ENCODE data around the gene ZNF518B.
A peak's percentile ranks its signal among the peaks of the same experiment; 100 is the strongest.
"Not testable (repeated sequence)": the region's sequence is repeated elsewhere in the genome, so short reads cannot be mapped to it uniquely, and the experiment has no call there.

Gene ZNF518B

GRCh38 chr4:10456595-10457254 is 501 bp downstream of the ZNF518B start:
- peak; percentile 72 for DNase-seq

GRCh38 chr4:10456260-10456594 is 999 bp downstream of the ZNF518B start:
- no peak for DNase-seq

GRCh38 chr4:10455133-10455532 is 2.1 kb downstream of the ZNF518B start:
- no peak for DNase-seq

GRCh38 chr4:10454726-10455125 is 2.5 kb downstream of the ZNF518B start:
- no peak for DNase-seq

- DNase-seq: no peak
Observed at GRCh38 chr4:10454121-10454520, 3.1 kb downstream of the ZNF518B start.

GRCh38 chr4:10448991-10449390 is 8.2 kb downstream of the ZNF518B start:
- no peak for DNase-seq

GRCh38 chr4:10442976-10443375 is 14.2 kb downstream of the ZNF518B start:
- no peak for DNase-seq

- DNase-seq: no peak
Observed at GRCh38 chr4:10441512-10441911, 15.7 kb downstream of the ZNF518B start.

GRCh38 chr4:10438924-10439323 is 18.3 kb downstream of the ZNF518B start:
- DNase-seq: no peak

- no peak for DNase-seq
Observed at GRCh38 chr4:10437735-10438134, 19.5 kb downstream of the ZNF518B start.

- DNase-seq: not testable (repeated sequence)
Observed at GRCh38 chr4:10427680-10428079, 29.5 kb downstream of the ZNF518B start.

GRCh38 chr4:10421344-10422055 is 35.7 kb downstream of the ZNF518B start:
- no peak for DNase-seq

- no peak for DNase-seq
Observed at GRCh38 chr4:10417740-10418139, 39.5 kb downstream of the ZNF518B start.

GRCh38 chr4:10416441-10416840 is 40.8 kb downstream of the ZNF518B start:
- DNase-seq: no peak

GRCh38 chr4:10413177-10413576 is 44.0 kb downstream of the ZNF518B start:
- no peak for DNase-seq

GRCh38 chr4:10405672-10406071 is 51.6 kb downstream of the ZNF518B start:
- no peak for DNase-seq

GRCh38 chr4:10403633-10404445 is 53.4 kb downstream of the ZNF518B start:
- DNase-seq: no peak

GRCh38 chr4:10395971-10396580 is 61.1 kb downstream of the ZNF518B start:
- DNase-seq: no peak

All from stimulated activated CD8-positive, alpha-beta memory T cell treated with anti-CD3 and anti-CD28 coated beads, Interleukin-4, amount 100 ng/mL, for 48 hours (primary cell).